Endothelial cell of umbilical vein (primary cell): ENCODE data around the gene KLHL11. TPM values are rescaled to one million over a fixed set of nuclear protein-coding genes. Genes with fewer than 3 reads are reported as not detected.
"Not testable (repeated sequence)": the region's sequence is repeated elsewhere in the genome, so short reads cannot be mapped to it uniquely, and the experiment has no call there.

Source experiments
- BruUV-seq: library from RNA; stranded (reverse); fragments of 400-500 nt; replicated peaks from 2 replicates; lab custom pipeline; 2021; lab: Mats Ljungman, UMichigan
- CTCF ChIA-PET: fragments of 300-600, 350-600 bp; sonication (Branson Sonifier 250); formaldehyde crosslinking; loops from one replicate; lab custom pipeline; 2021; ENCODE audit warnings: antibody characterized with exemption, inconsistent platforms; lab: Charles Lee
- POLR2A ChIA-PET: fragments of 300-600, 350-600 bp; sonication (Branson Sonifier 250); formaldehyde crosslinking; loops from one replicate; lab custom pipeline; 2021; ENCODE audit warnings: antibody characterized with exemption, inconsistent platforms; lab: Charles Lee
- DNase-seq: peaks from one replicate; pipeline ENCODE4 v3.0.0-alpha.2; 2011; ENCODE audit warnings: low read depth, low spot score
- FAIRE-seq: peaks from 2 replicates; lab custom pipeline; 2011; peaks lifted over from hg19 to GRCh38; lab: Jason Lieb, UNC
- H2AFZ ChIP-seq: 2 replicates; pipeline ENCODE4 v1.6.0; 2012; ENCODE audit warnings: low read depth, low read length, control low read depth, inconsistent platforms
- H3K27ac ChIP-seq: 2 replicates; pipeline ENCODE4 v1.5.1; 2011; ENCODE audit warnings: low read depth, mild to moderate bottlenecking, control low read depth, low read length, moderate library complexity; ENCODE audit not compliant: insufficient read depth
- H3K27me3 ChIP-seq, 2 experiments: 2 replicates each; pipeline versions ENCODE4 v1.6.0 to v1.6.1; 2011; ENCODE audit warnings: low read length in 2 of 2, mixed read lengths in 1 of 2; ENCODE audit not compliant: control insufficient read depth in 2 of 2, insufficient read depth in 2 of 2
- H3K36me3 ChIP-seq, 2 experiments: 2 replicates in 1 of 2; 3 replicates in 1 of 2; pipeline ENCODE4 v1.5.1; 2011; ENCODE audit warnings: low read length in 2 of 2, mild to moderate bottlenecking in 1 of 2, moderate library complexity in 1 of 2; ENCODE audit not compliant: control insufficient read depth in 2 of 2, insufficient read depth in 2 of 2; ENCODE audit errors: extremely low read depth in 1 of 2
- H3K4me1 ChIP-seq: 3 replicates; pipeline ENCODE4 v1.5.1; 2011; ENCODE audit warnings: mild to moderate bottlenecking, low read length; ENCODE audit not compliant: control insufficient read depth, insufficient read depth; ENCODE audit errors: extremely low read depth
- H3K4me2 ChIP-seq: 2 replicates; pipeline ENCODE4 v1.6.1; 2011; ENCODE audit warnings: low read length, control low read depth, mixed read lengths; ENCODE audit not compliant: insufficient read depth
- H3K4me3 ChIP-seq, 3 experiments: fragments of 200-600 bp in 1 of 3; sonication (generic), shearing (Covaris generic) in 1 of 3; replicated peaks in 1 of 3; 2 replicates each; pipeline ENCODE4 v1.5.1; 2011 to 2016; ENCODE audit warnings: control low read depth in 3 of 3, low read length in 3 of 3, mild to moderate bottlenecking in 2 of 3, inconsistent platforms in 1 of 3, low read depth in 1 of 3, moderate library complexity in 1 of 3; ENCODE audit not compliant: insufficient read depth in 1 of 3
- H3K79me2 ChIP-seq: 2 replicates; pipeline ENCODE4 v1.6.0; 2012; ENCODE audit warnings: low read length, inconsistent platforms; ENCODE audit not compliant: control insufficient read depth, insufficient read depth
- H3K9ac ChIP-seq: replicated peaks from 2 replicates; pipeline ENCODE3; 2011; ENCODE audit warnings: low read length, control low read depth; ENCODE audit not compliant: insufficient read depth; ENCODE audit errors: extremely low read depth
- H3K9me1 ChIP-seq: replicated peaks from 3 replicates; pipeline ENCODE4 v1.6.0; 2011; ENCODE audit warnings: mild to moderate bottlenecking, low read length; ENCODE audit not compliant: control insufficient read depth, insufficient read depth; ENCODE audit errors: extremely low read depth
- H3K9me3 ChIP-seq: replicated peaks from 2 replicates; pipeline ENCODE4 v1.5.1; 2012; ENCODE audit warnings: low read length, inconsistent platforms; ENCODE audit not compliant: control insufficient read depth, insufficient read depth
- H4K20me1 ChIP-seq: replicated peaks from 2 replicates; pipeline ENCODE3; 2011; ENCODE audit warnings: mild to moderate bottlenecking, low read length; ENCODE audit not compliant: control insufficient read depth, insufficient read depth; ENCODE audit errors: extremely low read depth
- CTCF ChIP-seq, 2 donors: IDR thresholded peaks; 1 replicate in 1 of 2; 2 replicates in 1 of 2; pipeline ENCODE4 v1.5.1; 2011; ENCODE audit warnings: low read length in 2 of 2, mild to moderate bottlenecking in 2 of 2, moderate library complexity in 2 of 2, control low read depth in 1 of 2, inconsistent platforms in 1 of 2, low read depth in 1 of 2; ENCODE audit not compliant: insufficient read depth in 1 of 2; ENCODE audit errors: extremely low read depth in 1 of 2
- EZH2 ChIP-seq: IDR thresholded peaks from 2 replicates; pipeline ENCODE4 v1.6.1; 2012; ENCODE audit warnings: borderline replicate concordance, low read depth, mild to moderate bottlenecking, moderate library complexity, low read length, inconsistent platforms; ENCODE audit not compliant: severe bottlenecking
- FOS ChIP-seq: IDR thresholded peaks from 2 replicates; pipeline ENCODE4 v1.6.1; 2011; ENCODE audit warnings: mild to moderate bottlenecking, low read length, moderate library complexity, borderline replicate concordance; ENCODE audit not compliant: insufficient read depth
- JUN ChIP-seq: IDR thresholded peaks from 2 replicates; pipeline ENCODE4 v1.6.1; 2011; ENCODE audit warnings: borderline replicate concordance, low read depth; ENCODE audit not compliant: insufficient read length, insufficient read depth
- dilution Hi-C: fragments of 300-500 bp; cut with MboI; formaldehyde crosslinking; loops from one replicate; pipeline ENCODE4 v1.15.0; 2019; ENCODE audit warnings: low sequenced_read_pairs; ENCODE audit not compliant: extremely low pct_ligation_motif_present
- intact Hi-C: fragments of 100-400 bp; cut with micrococcal nuclease; formaldehyde crosslinking; loops from one replicate; pipeline ENCODE4 v1.10.0; 2022
- polyA plus RNA-seq, 4 experiments: library from polyadenylated mRNA; depleted of rRNA in 3 of 4; stranded (reverse) in 3 of 4; unstranded in 1 of 4; fragments of >200 nt; gene quantifications; 2 replicates each; pipeline versions ENCODE4 v1.2.1 to v1.2.3, GENCODE V29; 2011 to 2012; ENCODE audit warnings: missing spikeins in 1 of 4
- total RNA-seq: library from RNA; stranded (reverse); gene quantifications from 2 replicates; pipeline ENCODE4 v1.2.3, GENCODE V29; 2021

The KLHL11 gene
- total and polyA plus RNA-seq, 2 donors (not counting 3 experiments of a cell fraction or from before 2014, with no cell fraction given), result 3.1 to 11.0 TPM

- H2AFZ ChIP-seq, result no peak overlapping the region
- no peaks in the 10 kb centered on the region for H3K27me3 ChIP-seq
- no peaks in the 10 kb centered on the region for H3K9me1 ChIP-seq
- dilution Hi-C loops, result no loop called here
- no peaks in the 10 kb centered on the region for H3K4me1 ChIP-seq
- H3K9me3 ChIP-seq, result no peaks in the 10 kb centered on the region
- no peak for DNase-seq
- ChIA-PET POLR2A (no interaction called here), CTCF (no interaction called here)
- peaks cover 2% of the 10 kb centered on the region for H3K79me2 ChIP-seq
- no peak overlapping the region for H3K9ac ChIP-seq
- H3K27ac ChIP-seq, result no peak overlapping the region
- TF ChIP-seq CTCF (IDR thresholded peaks at IDR 0.05; ENCODE audit: extremely low read depth in 1 of 2, insufficient read depth in 1 of 2, low read depth in 1 of 2, low read length in 2 of 2), result no peak
- no peak for TF ChIP-seq EZH2
- TF ChIP-seq FOS, result no peak
- no peak for TF ChIP-seq JUN
- FAIRE-seq, result no peak
- no peak overlapping the region for H3K4me3 ChIP-seq
- BruUV-seq, result no TSS peak
- intact Hi-C loops, result no loop called here
- H4K20me1 ChIP-seq, result no peaks in the 10 kb centered on the region
- H3K36me3 ChIP-seq, result no peaks in the 10 kb centered on the region
- no peak overlapping the region for H3K4me2 ChIP-seq
Measured at GRCh38 chr17:41844971-41845370, 20.3 kb downstream of the KLHL11 start.

- H3K9me1 ChIP-seq, H3K27ac ChIP-seq, POLR2A ChIA-PET, DNase-seq, H3K27me3 ChIP-seq, H3K9ac ChIP-seq, H4K20me1 ChIP-seq, H3K36me3 ChIP-seq, CTCF ChIA-PET, BruUV-seq, H3K4me3 ChIP-seq, intact Hi-C loops, FAIRE-seq, H3K9me3 ChIP-seq, H3K4me1 ChIP-seq, H3K4me2 ChIP-seq, H2AFZ ChIP-seq, H3K79me2 ChIP-seq, dilution Hi-C loops: not testable (repeated sequence)
Measured at GRCh38 chr17:41840781-41841180, 24.4 kb downstream of the KLHL11 start.

- BruUV-seq, POLR2A ChIA-PET, FAIRE-seq: not testable (repeated sequence)
Measured at GRCh38 chr17:41839448-41839847, 25.8 kb downstream of the KLHL11 start.

More at GRCh38 chr17:41839448-41839847, 25.8 kb downstream of the KLHL11 start:
- H3K9me1 ChIP-seq, H3K27ac ChIP-seq, H3K9ac ChIP-seq, intact Hi-C loops, H3K27me3 ChIP-seq, H2AFZ ChIP-seq, dilution Hi-C loops, CTCF ChIA-PET, H3K4me2 ChIP-seq, H3K36me3 ChIP-seq, H3K4me1 ChIP-seq, H3K4me3 ChIP-seq, DNase-seq, H3K79me2 ChIP-seq, H4K20me1 ChIP-seq, H3K9me3 ChIP-seq: not testable (repeated sequence)
